Memory B cell (primary cell): Measurements from ENCODE around the gene ELOVL5.
A peak's percentile ranks its signal among the peaks of the same experiment; 100 is the strongest.

Experiments used
- ATAC-seq: fragments of 150-1000 bp; cut with Tn5 transposase; 2 replicates; pipeline ENCODE4 v1.10.0; 2021; ENCODE audit warnings: low read depth, mild to moderate bottlenecking, moderate library complexity
- DNase-seq, 2 donors: peaks; one replicate each; pipeline ENCODE4 v3.0.0; 2022; ENCODE audit warnings: low spot score in 2 of 2
- H3K27ac Mint-ChIP-seq: one replicate; pipeline ENCODE4 v1.8.0; 2022; ENCODE audit warnings: mild to moderate bottlenecking, moderate library complexity, mixed read lengths
- H3K27me3 Mint-ChIP-seq: one replicate; pipeline ENCODE4 v1.8.0; 2022; ENCODE audit warnings: mixed read lengths
- H3K36me3 Mint-ChIP-seq: one replicate; pipeline ENCODE4 v1.8.0; 2022; ENCODE audit warnings: mild to moderate bottlenecking, mixed read lengths
- H3K4me1 Mint-ChIP-seq: one replicate; pipeline ENCODE4 v1.8.0; 2022; ENCODE audit warnings: mixed read lengths
- H3K4me3 Mint-ChIP-seq: one replicate; pipeline ENCODE4 v1.8.0; 2022; ENCODE audit warnings: mild to moderate bottlenecking, moderate library complexity, mixed read lengths
- H3K9me3 Mint-ChIP-seq: one replicate; pipeline ENCODE4 v1.8.0; 2022; ENCODE audit warnings: mixed read lengths

The ELOVL5 gene

GRCh38 chr6:53369876-53370515 is 21.2 kb upstream of the ELOVL5 start:
- Mint-ChIP-seq H3K4me1 (peaks cover 3% of the 10 kb centered on the region), H3K27me3 (peaks cover 1% of the 10 kb centered on the region), H3K27ac (no peak overlapping the region), H3K4me3 (no peak overlapping the region), H3K9me3 (peaks cover 4% of the 10 kb centered on the region), H3K36me3 (peaks cover 4% of the 10 kb centered on the region)
- DNase-seq (no peak), ATAC-seq (no peak)

- Mint-ChIP-seq H3K27me3 (no peaks in the 10 kb centered on the region), H3K4me3 (no peak overlapping the region), H3K4me1 (peaks cover 3% of the 10 kb centered on the region), H3K9me3 (peaks cover 4% of the 10 kb centered on the region), H3K36me3 (peaks cover 4% of the 10 kb centered on the region), H3K27ac (no peak overlapping the region)
- ATAC-seq (no peak), DNase-seq (no peak)
Measured at GRCh38 chr6:53369051-53369450, 20.3 kb upstream of the ELOVL5 start.

- no peak overlapping the region for H3K4me3 Mint-ChIP-seq
- peaks cover 4% of the 10 kb centered on the region for H3K36me3 Mint-ChIP-seq
- H3K4me1 Mint-ChIP-seq: peaks cover 10% of the 10 kb centered on the region
- peaks cover 4% of the 10 kb centered on the region for H3K9me3 Mint-ChIP-seq
- H3K27ac Mint-ChIP-seq: no peak overlapping the region
- H3K27me3 Mint-ChIP-seq: no peaks in the 10 kb centered on the region
- ATAC-seq: no peak
- no peak for DNase-seq
Measured at GRCh38 chr6:53366128-53366641, 17.4 kb upstream of the ELOVL5 start.

GRCh38 chr6:53363341-53364079 is 14.8 kb upstream of the ELOVL5 start:
- Mint-ChIP-seq H3K9me3 (peaks cover 4% of the 10 kb centered on the region), H3K4me3 (no peak overlapping the region)
- ATAC-seq: no peak

GRCh38 chr6:53361549-53362031 is 12.8 kb upstream of the ELOVL5 start:
- H3K4me1 Mint-ChIP-seq: peaks cover 31% of the 10 kb centered on the region

More at GRCh38 chr6:53363341-53364079, 14.8 kb upstream of the ELOVL5 start:
- Mint-ChIP-seq H3K27me3 (no peaks in the 10 kb centered on the region), H3K27ac (no peak overlapping the region), H3K36me3 (peaks cover 4% of the 10 kb centered on the region), H3K4me1 (peaks cover 22% of the 10 kb centered on the region)
- DNase-seq: no peak

GRCh38 chr6:53360093-53360912 is 11.6 kb upstream of the ELOVL5 start:
- Mint-ChIP-seq H3K36me3 (peaks cover 2% of the 10 kb centered on the region), H3K4me1 (peaks cover 32% of the 10 kb centered on the region), H3K27ac (peak overlapping the region; percentile 95), H3K27me3 (no peaks in the 10 kb centered on the region), H3K4me3 (peak overlapping the region; percentile 97), H3K9me3 (peaks cover 2% of the 10 kb centered on the region)
- ATAC-seq (no peak), DNase-seq (no peak)

More at GRCh38 chr6:53361549-53362031, 12.8 kb upstream of the ELOVL5 start:
- Mint-ChIP-seq H3K4me3 (no peak overlapping the region), H3K27ac (peak overlapping the region; percentile 81), H3K27me3 (no peaks in the 10 kb centered on the region), H3K9me3 (peaks cover 2% of the 10 kb centered on the region), H3K36me3 (peaks cover 2% of the 10 kb centered on the region)
- DNase-seq (no peak), ATAC-seq (no peak)

GRCh38 chr6:53359843-53360092 is 11.0 kb upstream of the ELOVL5 start:
- peak overlapping the region; percentile 95 for H3K27ac Mint-ChIP-seq
- H3K9me3 Mint-ChIP-seq: no peaks in the 10 kb centered on the region
- ATAC-seq: no peak
- H3K36me3 Mint-ChIP-seq: no peaks in the 10 kb centered on the region
- peak overlapping the region; percentile 97 for H3K4me3 Mint-ChIP-seq
- no peak for DNase-seq
- no peaks in the 10 kb centered on the region for H3K27me3 Mint-ChIP-seq
- peaks cover 32% of the 10 kb centered on the region for H3K4me1 Mint-ChIP-seq

- peaks cover 32% of the 10 kb centered on the region for H3K4me1 Mint-ChIP-seq
- ATAC-seq (peak; percentile 92), DNase-seq (peak; percentile 87 to 90)
Measured at GRCh38 chr6:53359095-53359842, 10.5 kb upstream of the ELOVL5 start.

GRCh38 chr6:53358440-53359094 is 9.8 kb upstream of the ELOVL5 start:
- ATAC-seq: peak; percentile 53
- H3K4me3 Mint-ChIP-seq: peak overlapping the region; percentile 97
- DNase-seq: peak in 1 of 2 donors; percentile 52
- H3K9me3 Mint-ChIP-seq: no peaks in the 10 kb centered on the region
- peaks cover 32% of the 10 kb centered on the region for H3K4me1 Mint-ChIP-seq
- H3K27me3 Mint-ChIP-seq: no peaks in the 10 kb centered on the region
- peak overlapping the region; percentile 95 for H3K27ac Mint-ChIP-seq
- no peaks in the 10 kb centered on the region for H3K36me3 Mint-ChIP-seq

More at GRCh38 chr6:53359095-53359842, 10.5 kb upstream of the ELOVL5 start:
- Mint-ChIP-seq H3K4me3 (peak overlapping the region; percentile 97), H3K27me3 (no peaks in the 10 kb centered on the region), H3K9me3 (no peaks in the 10 kb centered on the region), H3K27ac (peak overlapping the region; percentile 95), H3K36me3 (no peaks in the 10 kb centered on the region)

GRCh38 chr6:53357576-53358360 is 9.0 kb upstream of the ELOVL5 start:
- H3K4me1 Mint-ChIP-seq: peaks cover 32% of the 10 kb centered on the region

GRCh38 chr6:53353624-53354023 is 4.9 kb upstream of the ELOVL5 start:
- Mint-ChIP-seq H3K9me3 (no peaks in the 10 kb centered on the region), H3K4me3 (no peak overlapping the region), H3K27ac (no peak overlapping the region), H3K36me3 (no peaks in the 10 kb centered on the region), H3K27me3 (no peaks in the 10 kb centered on the region), H3K4me1 (peaks cover 22% of the 10 kb centered on the region)
- DNase-seq: no peak
- ATAC-seq: no peak

More at GRCh38 chr6:53357576-53358360, 9.0 kb upstream of the ELOVL5 start:
- H3K36me3 Mint-ChIP-seq: no peaks in the 10 kb centered on the region
- ATAC-seq: no peak
- H3K4me3 Mint-ChIP-seq: peak overlapping the region; percentile 97
- DNase-seq: no peak
- peak overlapping the region; percentile 95 for H3K27ac Mint-ChIP-seq
- H3K9me3 Mint-ChIP-seq: no peaks in the 10 kb centered on the region
- H3K27me3 Mint-ChIP-seq: no peaks in the 10 kb centered on the region

- Mint-ChIP-seq H3K27me3 (no peaks in the 10 kb centered on the region), H3K4me3 (no peak overlapping the region), H3K4me1 (peaks cover 14% of the 10 kb centered on the region), H3K27ac (no peak overlapping the region), H3K9me3 (no peaks in the 10 kb centered on the region), H3K36me3 (no peaks in the 10 kb centered on the region)
- ATAC-seq: no peak
- DNase-seq: no peak
Measured at GRCh38 chr6:53352360-53352759, 3.6 kb upstream of the ELOVL5 start.
